ENCODE results near the gene RCAN1. TPM values are rescaled to one million over a fixed set of nuclear protein-coding genes. Genes with fewer than 3 reads are reported as not detected.

RCAN1 gene
- polyA plus RNA-seq, 1 donor (not counting 4 experiments of a cell fraction or from before 2014, with no cell fraction given) = 21.3 TPM

DNA sequence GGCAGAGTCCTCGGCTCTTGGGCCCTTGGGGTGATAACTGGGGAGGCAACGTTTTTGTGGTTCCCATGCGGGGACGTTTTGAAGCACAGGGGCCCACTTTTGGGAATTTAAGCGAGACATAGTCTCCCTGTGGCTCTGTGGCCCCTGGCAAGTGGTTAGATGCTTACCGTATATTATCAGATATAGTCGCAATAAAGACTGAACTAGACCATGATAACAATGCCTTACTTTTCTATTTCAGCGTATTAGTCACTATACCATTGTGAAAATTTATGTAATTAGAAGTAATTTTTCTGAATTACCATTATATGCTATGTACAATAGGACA is 538 bp upstream of the RCAN1 start:
- DNase-seq (ENCODE audit: low read depth, low spot score) (no peak), FAIRE-seq (no peak)
- Histone ChIP-seq H2AFZ (ENCODE audit: control insufficient read depth, low read length) (peak overlapping the region; percentile 91), H4K20me1 (ENCODE audit: control insufficient read depth, extremely low read depth, insufficient read depth, low read length) (no peaks in the 10 kb centered on the region), H3K27me3 (ENCODE audit: control insufficient read depth, extremely low read depth, insufficient read depth, low read length) (no peaks in the 10 kb centered on the region), H3K9me1 (ENCODE audit: control insufficient read depth, extremely low read depth, insufficient read depth, low read length) (no peaks in the 10 kb centered on the region), H3K27ac (ENCODE audit: control insufficient read depth, insufficient read depth, low read length) (peak overlapping the region; percentile 32), H3K9ac (ENCODE audit: control insufficient read depth, extremely low read depth, insufficient read depth, low read length) (peak overlapping the region; percentile 59), H3K4me1 (ENCODE audit: control insufficient read depth, extremely low read depth, insufficient read depth, low read length) (no peaks in the 10 kb centered on the region), H3K79me2 (ENCODE audit: control insufficient read depth, insufficient read depth, low read length) (peaks cover 3% of the 10 kb centered on the region), H3K4me3 (ENCODE audit: control insufficient read depth in 2 of 3, extremely low read depth in 1 of 3, insufficient read depth in 2 of 3, low read depth in 1 of 3, low read length in 3 of 3) (peak overlapping the region; percentile 60 to 81 (median 80)), H3K36me3 (ENCODE audit: control insufficient read depth in 2 of 2, extremely low read depth in 1 of 2, insufficient read depth in 2 of 2, low read length in 2 of 2) (no peaks in the 10 kb centered on the region), H3K4me2 (ENCODE audit: control insufficient read depth, extremely low read depth, insufficient read depth, low read depth, low read length) (peak overlapping the region; percentile 82), H3K9me3 (ENCODE audit: control insufficient read depth, low read depth, low read length) (no peaks in the 10 kb centered on the region)
- dilution Hi-C loops (cut with MboI; ENCODE audit: extremely low pct_ligation_motif_present, low sequenced_read_pairs) = no loop called here
- TF ChIP-seq EZH2 (IDR thresholded peaks at IDR 0.05; ENCODE audit: low read length) = no peak
- TF ChIP-seq, protein P1, sequence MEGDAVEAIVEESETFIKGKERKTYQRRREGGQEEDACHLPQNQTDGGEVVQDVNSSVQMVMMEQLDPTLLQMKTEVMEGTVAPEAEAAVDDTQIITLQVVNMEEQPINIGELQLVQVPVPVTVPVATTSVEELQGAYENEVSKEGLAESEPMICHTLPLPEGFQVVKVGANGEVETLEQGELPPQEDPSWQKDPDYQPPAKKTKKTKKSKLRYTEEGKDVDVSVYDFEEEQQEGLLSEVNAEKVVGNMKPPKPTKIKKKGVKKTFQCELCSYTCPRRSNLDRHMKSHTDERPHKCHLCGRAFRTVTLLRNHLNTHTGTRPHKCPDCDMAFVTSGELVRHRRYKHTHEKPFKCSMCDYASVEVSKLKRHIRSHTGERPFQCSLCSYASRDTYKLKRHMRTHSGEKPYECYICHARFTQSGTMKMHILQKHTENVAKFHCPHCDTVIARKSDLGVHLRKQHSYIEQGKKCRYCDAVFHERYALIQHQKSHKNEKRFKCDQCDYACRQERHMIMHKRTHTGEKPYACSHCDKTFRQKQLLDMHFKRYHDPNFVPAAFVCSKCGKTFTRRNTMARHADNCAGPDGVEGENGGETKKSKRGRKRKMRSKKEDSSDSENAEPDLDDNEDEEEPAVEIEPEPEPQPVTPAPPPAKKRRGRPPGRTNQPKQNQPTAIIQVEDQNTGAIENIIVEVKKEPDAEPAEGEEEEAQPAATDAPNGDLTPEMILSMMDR (optimal IDR thresholded peaks at IDR 0.05 in 1 of 3, IDR thresholded peaks at IDR 0.05 in 1 of 3, conservative IDR thresholded peaks at IDR 0.05 in 1 of 3; ENCODE audit: extremely low read depth in 1 of 3, insufficient read depth in 2 of 3, low read length in 3 of 3) = no peak

DNA sequence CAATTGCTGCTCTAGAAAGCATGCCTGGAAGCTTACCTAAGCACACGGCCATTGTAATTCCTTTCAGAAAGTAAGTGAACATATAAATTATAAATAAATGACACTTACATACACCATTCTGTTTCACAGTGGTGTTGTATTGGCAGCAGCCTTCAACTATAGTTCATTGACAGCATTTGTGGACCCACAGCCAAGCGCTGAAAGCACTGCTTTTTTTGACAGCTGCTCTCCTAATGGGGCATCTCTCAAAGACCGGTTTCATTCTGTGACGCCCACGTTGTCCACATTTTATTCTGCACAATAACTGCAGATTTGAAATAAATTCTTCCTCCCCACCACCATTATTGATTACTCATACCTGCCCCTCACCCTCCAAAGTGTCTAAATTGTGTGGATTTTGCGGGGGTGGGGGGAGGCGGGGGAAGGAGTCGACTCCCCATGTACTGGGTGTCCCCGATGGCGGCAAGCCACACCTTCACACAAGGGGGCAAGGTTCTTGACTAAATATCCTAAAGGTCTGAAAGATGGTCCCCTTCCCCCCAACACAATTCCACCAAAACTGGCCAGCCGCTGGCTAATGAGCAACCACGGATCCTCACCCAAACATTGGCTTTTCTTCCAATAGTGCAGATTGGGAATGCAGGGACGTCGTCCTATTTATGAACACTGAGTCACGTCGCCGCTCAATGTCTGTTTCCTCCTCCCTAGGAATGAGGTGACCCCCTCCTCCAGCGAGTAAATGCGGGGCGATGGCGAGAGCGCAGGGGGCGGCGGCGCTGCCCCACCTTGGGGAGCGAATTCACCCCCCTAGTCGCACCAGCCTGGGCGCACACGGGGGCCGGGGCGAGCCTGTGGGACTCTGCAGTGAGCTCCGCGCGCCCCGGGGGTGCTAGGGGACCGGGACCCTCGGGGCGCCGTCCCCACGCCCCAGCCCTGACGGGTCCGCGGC is 960 bp downstream of the RCAN1 start:
- H3K4me3 ChIP-seq (ENCODE audit: control insufficient read depth in 2 of 3, extremely low read depth in 1 of 3, insufficient read depth in 2 of 3, low read depth in 1 of 3, low read length in 3 of 3) = peak overlapping the region; percentile 60 to 81 (median 80)
- dilution Hi-C loops (cut with MboI; ENCODE audit: extremely low pct_ligation_motif_present, low sequenced_read_pairs) = no loop called here
- H3K79me2 ChIP-seq (ENCODE audit: control insufficient read depth, insufficient read depth, low read length) = peaks cover 3% of the 10 kb centered on the region
- peaks cover 9% of the 10 kb centered on the region for H3K4me1 ChIP-seq (ENCODE audit: control insufficient read depth, extremely low read depth, insufficient read depth, low read length)
- no peak for FAIRE-seq
- peak overlapping the region; percentile 2 for H2AFZ ChIP-seq (ENCODE audit: control insufficient read depth, low read length)
- H3K27me3 ChIP-seq (ENCODE audit: control insufficient read depth, extremely low read depth, insufficient read depth, low read length) = no peaks in the 10 kb centered on the region
- H3K9me3 ChIP-seq (ENCODE audit: control insufficient read depth, low read depth, low read length) = no peaks in the 10 kb centered on the region
- DNase-seq (ENCODE audit: low read depth, low spot score) = no peak
- no peaks in the 10 kb centered on the region for H4K20me1 ChIP-seq (ENCODE audit: control insufficient read depth, extremely low read depth, insufficient read depth, low read length)
- H3K36me3 ChIP-seq (ENCODE audit: control insufficient read depth in 2 of 2, extremely low read depth in 1 of 2, insufficient read depth in 2 of 2, low read length in 2 of 2) = no peaks in the 10 kb centered on the region
- H3K9ac ChIP-seq (ENCODE audit: control insufficient read depth, extremely low read depth, insufficient read depth, low read length) = peak overlapping the region; percentile 59
- peak overlapping the region; percentile 57 for H3K4me2 ChIP-seq (ENCODE audit: control insufficient read depth, extremely low read depth, insufficient read depth, low read depth, low read length)
- TF ChIP-seq, protein P1 (optimal IDR thresholded peaks at IDR 0.05 in 1 of 3, IDR thresholded peaks at IDR 0.05 in 1 of 3, conservative IDR thresholded peaks at IDR 0.05 in 1 of 3; ENCODE audit: extremely low read depth in 1 of 3, insufficient read depth in 2 of 3, low read length in 3 of 3) = no peak
- no peak overlapping the region for H3K27ac ChIP-seq (ENCODE audit: control insufficient read depth, insufficient read depth, low read length)
- no peaks in the 10 kb centered on the region for H3K9me1 ChIP-seq (ENCODE audit: control insufficient read depth, extremely low read depth, insufficient read depth, low read length)
